ENCODE measurements around the gene JAG1. TPM values are rescaled to one million over a fixed set of nuclear protein-coding genes. Genes with fewer than 3 reads are reported as not detected.

The JAG1 gene
- total RNA-seq, 2 donors from 2014 or later = 46.5 to 72.3 TPM

GRCh38 chr20:10653599-10654249 is 20.1 kb downstream of the JAG1 start:
- peak overlapping the region in 1 of 2 donors; percentile 7 for H3K4me3 ChIP-seq
- 30% methylated on average over 13 of the region's 13 CpGs for WGBS
- peaks cover 8 to 11% of the 10 kb centered on the region in 2 donors for H3K36me3 ChIP-seq
- intact Hi-C loops (cut with DNase I) = no loop called here
- no peak for TF ChIP-seq CTCF (IDR thresholded peaks at IDR 0.05)
- no peak for TF ChIP-seq POLR2A (IDR thresholded peaks at IDR 0.05)
- no peak for TF ChIP-seq POLR2AphosphoS5 (IDR thresholded peaks at IDR 0.05)
- no peaks in the 10 kb centered on the region for H3K9me3 ChIP-seq
- H3K27me3 ChIP-seq (replicated peaks; ENCODE audit: insufficient read depth) = no peaks in the 10 kb centered on the region
- peak overlapping the region; percentile 52 to 67 for H3K27ac ChIP-seq
- DNase-seq (ENCODE audit: low spot score) = no peak
- peaks cover 8% of the 10 kb centered on the region for H3K4me1 ChIP-seq (replicated peaks)

DNA sequence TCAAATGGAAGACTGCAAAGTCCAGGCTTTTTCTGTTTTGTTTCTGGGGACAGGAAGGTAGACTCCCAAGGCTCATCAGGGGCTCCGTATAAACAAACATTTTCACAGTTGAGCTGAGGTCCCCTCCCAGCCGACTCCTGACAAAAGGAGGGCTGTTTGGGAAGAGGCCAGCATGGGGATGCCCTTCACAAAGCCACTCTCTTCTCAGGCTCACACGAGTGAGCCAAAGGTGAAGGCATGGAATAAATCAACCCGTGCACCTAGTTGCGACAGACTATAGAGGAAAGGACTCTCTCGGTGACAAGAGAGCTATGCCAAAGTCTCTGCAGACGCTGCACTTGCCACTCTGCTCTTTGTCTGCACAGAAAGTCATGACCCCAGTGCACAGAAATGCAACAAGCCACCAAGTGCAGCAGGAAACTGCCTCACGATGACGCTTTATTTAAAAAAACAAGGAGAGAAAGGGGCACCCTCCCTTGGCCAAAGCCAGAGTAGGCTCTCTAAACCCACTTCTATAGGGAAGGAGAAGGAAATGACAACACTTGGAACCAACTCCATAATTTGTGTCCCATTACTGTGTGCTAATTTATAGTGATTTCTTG is 21.0 kb downstream of the JAG1 start:
- WGBS = 12% methylated on average over 9 of the region's 9 CpGs
- Histone ChIP-seq H3K27ac (peak overlapping the region; percentile 52 to 67), H3K4me3 (no peak overlapping the region), H3K27me3 (replicated peaks; ENCODE audit: insufficient read depth) (no peaks in the 10 kb centered on the region), H3K36me3 (peaks cover 8 to 12% of the 10 kb centered on the region in 2 donors), H3K9me3 (no peaks in the 10 kb centered on the region), H3K4me1 (replicated peaks) (peaks cover 8% of the 10 kb centered on the region)
- no peak for DNase-seq (ENCODE audit: low spot score)
- no peak for TF ChIP-seq POLR2A (IDR thresholded peaks at IDR 0.05)
- intact Hi-C loops (cut with DNase I) = no loop called here

- intact Hi-C loops (cut with DNase I) = no loop called here
- DNase-seq (ENCODE audit: low spot score) = no peak
- Histone ChIP-seq H3K4me1 (replicated peaks) (peaks cover 8% of the 10 kb centered on the region), H3K27ac (peak overlapping the region; percentile 52 to 67), H3K4me3 (no peak overlapping the region), H3K9me3 (no peaks in the 10 kb centered on the region), H3K36me3 (peaks cover 12 to 18% of the 10 kb centered on the region in 2 donors), H3K27me3 (replicated peaks; ENCODE audit: insufficient read depth) (no peaks in the 10 kb centered on the region)
- 60% methylated on average over 9 of the region's 9 CpGs for WGBS
- TF ChIP-seq CTCF (IDR thresholded peaks at IDR 0.05) (no peak), POLR2A (IDR thresholded peaks at IDR 0.05) (no peak), POLR2AphosphoS5 (IDR thresholded peaks at IDR 0.05) (no peak)
Measured at GRCh38 chr20:10652185-10652584, 21.6 kb downstream of the JAG1 start.

DNA sequence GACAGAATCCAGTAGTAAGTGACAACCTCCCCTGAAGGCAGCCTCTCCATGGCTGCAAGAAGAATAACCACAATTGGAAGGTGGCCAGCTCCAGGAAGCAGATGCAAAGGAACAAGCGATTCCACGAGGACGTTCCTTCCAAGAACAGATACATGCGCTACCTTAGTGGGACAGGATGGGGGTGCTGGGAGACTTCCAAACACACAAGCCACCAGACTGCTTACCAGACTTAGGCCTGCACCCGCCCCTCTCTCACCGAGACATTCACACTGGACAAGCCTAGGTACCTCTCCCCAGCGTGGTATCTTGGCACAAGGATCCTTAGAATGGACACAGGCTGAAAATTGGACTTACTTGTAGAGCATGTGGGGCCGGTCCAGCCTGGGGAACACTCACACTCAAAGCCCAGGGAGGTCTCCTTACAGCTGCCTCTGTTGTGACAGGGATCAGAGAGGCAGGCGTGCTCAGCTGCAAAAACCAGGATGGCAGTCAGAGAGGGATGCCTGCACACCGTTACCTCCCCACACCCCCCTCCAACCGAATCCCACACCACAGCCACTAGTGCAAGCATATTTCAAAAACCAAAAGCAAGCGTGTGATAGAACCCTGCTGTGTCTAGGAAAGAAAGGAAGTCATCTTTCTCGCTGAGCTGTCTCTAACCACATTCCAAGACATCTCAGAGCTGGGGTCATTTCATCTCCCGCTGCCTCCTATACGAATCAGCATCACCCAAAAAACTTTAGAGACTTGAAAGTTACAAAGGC is 22.4 kb downstream of the JAG1 start:
- H3K27me3 ChIP-seq (replicated peaks; ENCODE audit: insufficient read depth) = no peaks in the 10 kb centered on the region
- WGBS = 41% methylated on average over 15 of the region's 15 CpGs
- H3K27ac ChIP-seq = peak overlapping the region; percentile 34 to 52
- intact Hi-C loops (cut with DNase I) = no loop called here
- peaks cover 8% of the 10 kb centered on the region for H3K4me1 ChIP-seq (replicated peaks)
- H3K36me3 ChIP-seq = peaks cover 17 to 25% of the 10 kb centered on the region in 2 donors
- TF ChIP-seq POLR2A (IDR thresholded peaks at IDR 0.05) (no peak), CTCF (IDR thresholded peaks at IDR 0.05) (peak in 1 of 4 experiments; percentile 8), POLR2AphosphoS5 (IDR thresholded peaks at IDR 0.05) (peak; percentile 44)
- DNase-seq (ENCODE audit: low spot score) = peak; percentile 52
- no peaks in the 10 kb centered on the region for H3K9me3 ChIP-seq
- H3K4me3 ChIP-seq = no peak overlapping the region

GRCh38 chr20:10649797-10650160 is 24.0 kb downstream of the JAG1 start:
- intact Hi-C loops (cut with DNase I) = no loop called here
- Histone ChIP-seq H3K4me3 (no peak overlapping the region), H3K36me3 (peaks cover 17 to 36% of the 10 kb centered on the region in 2 donors), H3K9me3 (no peaks in the 10 kb centered on the region), H3K27me3 (replicated peaks; ENCODE audit: insufficient read depth) (no peaks in the 10 kb centered on the region), H3K27ac (no peak overlapping the region), H3K4me1 (replicated peaks) (peaks cover under 1% of the 10 kb centered on the region)
- WGBS = 46% methylated on average over 3 of the region's 3 CpGs
- DNase-seq (ENCODE audit: low spot score) = no peak
- no peak for TF ChIP-seq CTCF (IDR thresholded peaks at IDR 0.05)
- no peak for TF ChIP-seq POLR2A (IDR thresholded peaks at IDR 0.05)
- no peak for TF ChIP-seq POLR2AphosphoS5 (IDR thresholded peaks at IDR 0.05)

All from prostate gland (tissue), 2 donors.